HEK293 (cell line): ENCODE data around the gene MAP3K7.

Source experiments
- HOXA7 ChIP-seq: sonication (generic); formaldehyde crosslinking; IDR thresholded peaks from 2 replicates; pipeline ENCODE4 v1.8.1; 2022; ENCODE audit warnings: missing genetic modification reagents, borderline replicate concordance
- INSM2 ChIP-seq: fragments of 450-650 bp; formaldehyde crosslinking; IDR thresholded peaks from 2 replicates; pipeline ENCODE4 v1.5.1; 2016; ENCODE audit warnings: missing biosample characterization, missing genetic modification characterization
- OVOL3 ChIP-seq: fragments of 450-650 bp; formaldehyde crosslinking; IDR thresholded peaks from 2 replicates; pipeline ENCODE4 v1.5.1; 2016; ENCODE audit warnings: missing biosample characterization, missing genetic modification characterization
- PRDM6 ChIP-seq: fragments of 450-650 bp; formaldehyde crosslinking; IDR thresholded peaks from 2 replicates; pipeline ENCODE4 v1.5.1; 2017; ENCODE audit warnings: missing biosample characterization, missing genetic modification characterization
- RBAK ChIP-seq: fragments of 450-650 bp; formaldehyde crosslinking; IDR thresholded peaks from 2 replicates; pipeline ENCODE4 v1.5.1; 2016; ENCODE audit warnings: missing biosample characterization, missing genetic modification characterization
- TRIM28 ChIP-seq: IDR thresholded peaks from 2 replicates; pipeline ENCODE4 v1.6.1; 2011; ENCODE audit warnings: low read length, control low read depth, borderline replicate concordance
- ZBTB10 ChIP-seq: fragments of 450-650 bp; formaldehyde crosslinking; IDR thresholded peaks from 2 replicates; pipeline ENCODE4 v1.5.1; 2016; ENCODE audit warnings: missing biosample characterization, missing genetic modification characterization
- ZBTB17 ChIP-seq: fragments of 450-650 bp; formaldehyde crosslinking; IDR thresholded peaks from 2 replicates; pipeline ENCODE4 v1.5.1; 2016; ENCODE audit warnings: missing biosample characterization, missing genetic modification characterization
- ZBTB21 ChIP-seq: fragments of 450-650 bp; formaldehyde crosslinking; IDR thresholded peaks from 2 replicates; pipeline ENCODE4 v1.5.1; 2017; ENCODE audit warnings: missing biosample characterization, missing genetic modification characterization
- ZBTB48 ChIP-seq: fragments of 450-650 bp; formaldehyde crosslinking; IDR thresholded peaks from 2 replicates; pipeline ENCODE4 v1.5.1; 2016; ENCODE audit warnings: missing biosample characterization, missing genetic modification characterization
- ZBTB7A ChIP-seq: fragments of 450-650 bp; formaldehyde crosslinking; IDR thresholded peaks from 2 replicates; pipeline ENCODE4 v1.5.1; 2016; ENCODE audit warnings: low read depth, missing biosample characterization, missing genetic modification characterization
- ZNF114 ChIP-seq: fragments of 450-650 bp; formaldehyde crosslinking; IDR thresholded peaks from 2 replicates; pipeline ENCODE4 v1.5.0; 2017; ENCODE audit warnings: missing biosample characterization, missing genetic modification characterization
- ZNF140 ChIP-seq: fragments of 450-650 bp; formaldehyde crosslinking; IDR thresholded peaks from 2 replicates; pipeline ENCODE4 v1.5.1; 2016; ENCODE audit warnings: missing biosample characterization, missing genetic modification characterization
- ZNF19 ChIP-seq: fragments of 450-650 bp; formaldehyde crosslinking; IDR thresholded peaks from 2 replicates; pipeline ENCODE4; 2016; ENCODE audit warnings: missing biosample characterization, missing genetic modification characterization, low read depth
- ZNF214 ChIP-seq: fragments of 450-650 bp; formaldehyde crosslinking; IDR thresholded peaks from 2 replicates; pipeline ENCODE4 v1.5.1; 2017; ENCODE audit warnings: missing biosample characterization, mild to moderate bottlenecking, missing genetic modification characterization, borderline replicate concordance
- ZNF223 ChIP-seq: fragments of 450-650 bp; formaldehyde crosslinking; IDR thresholded peaks from 2 replicates; pipeline ENCODE4 v1.5.1; 2016; ENCODE audit warnings: missing biosample characterization, missing genetic modification characterization
- ZNF366 ChIP-seq: fragments of 450-650 bp; formaldehyde crosslinking; conservative IDR thresholded peaks from 2 replicates; pipeline ENCODE4 v1.5.1; 2016; ENCODE audit warnings: missing biosample characterization, missing genetic modification characterization
- ZNF473 ChIP-seq: fragments of 450-650 bp; formaldehyde crosslinking; IDR thresholded peaks from 2 replicates; pipeline ENCODE4 v1.5.1; 2017; ENCODE audit warnings: missing biosample characterization, missing genetic modification characterization
- ZNF514 ChIP-seq: fragments of 450-650 bp; formaldehyde crosslinking; IDR thresholded peaks from 2 replicates; pipeline ENCODE4 v1.5.1; 2016; ENCODE audit warnings: missing biosample characterization, missing genetic modification characterization
- ZNF555 ChIP-seq: fragments of 450-650 bp; formaldehyde crosslinking; conservative IDR thresholded peaks from 2 replicates; pipeline ENCODE4 v1.5.1; 2017; ENCODE audit warnings: missing biosample characterization, mild to moderate bottlenecking, missing genetic modification characterization, inconsistent platforms
- ZNF580 ChIP-seq: fragments of 450-650 bp; formaldehyde crosslinking; IDR thresholded peaks from 2 replicates; pipeline ENCODE4 v1.5.1; 2016; ENCODE audit warnings: missing biosample characterization, missing genetic modification characterization
- ZNF596 ChIP-seq: fragments of 450-650 bp; IDR thresholded peaks from 2 replicates; pipeline ENCODE4 v1.5.0; 2018; ENCODE audit warnings: missing biosample characterization, mild to moderate bottlenecking, missing genetic modification characterization, moderate library complexity
- ZNF623 ChIP-seq: fragments of 450-650 bp; formaldehyde crosslinking; IDR thresholded peaks from 2 replicates; pipeline ENCODE4 v1.5.1; 2016; ENCODE audit warnings: missing biosample characterization, missing genetic modification characterization
- ZNF677 ChIP-seq: fragments of 450-650 bp; IDR thresholded peaks from 2 replicates; pipeline ENCODE4 v1.5.0; 2018; ENCODE audit warnings: missing biosample characterization, mild to moderate bottlenecking, missing genetic modification characterization, moderate library complexity
- ZNF76 ChIP-seq: fragments of 450-650 bp; formaldehyde crosslinking; IDR thresholded peaks from 2 replicates; pipeline ENCODE4; 2016; ENCODE audit warnings: low read depth, missing biosample characterization, missing genetic modification characterization, borderline replicate concordance
- ZSCAN16 ChIP-seq: fragments of 450-650 bp; formaldehyde crosslinking; IDR thresholded peaks from 2 replicates; pipeline ENCODE4 v1.5.1; 2016; ENCODE audit warnings: missing biosample characterization, missing genetic modification characterization
- ZSCAN5A ChIP-seq: fragments of 450-650 bp; formaldehyde crosslinking; IDR thresholded peaks from 2 replicates; pipeline ENCODE4 v1.5.1; 2016; ENCODE audit warnings: missing biosample characterization, missing genetic modification characterization
- TF ChIP-seq, protein P1 (sequence below): fragments of 450-650 bp; formaldehyde crosslinking; IDR thresholded peaks from 2 replicates; pipeline ENCODE4 v1.5.1; 2016; ENCODE audit warnings: missing biosample characterization, missing genetic modification characterization
- TF ChIP-seq, protein P2 (sequence below): fragments of 450-650 bp; formaldehyde crosslinking; IDR thresholded peaks from 2 replicates; pipeline ENCODE4 v1.5.1; 2016; ENCODE audit warnings: missing biosample characterization, missing genetic modification characterization

Gene MAP3K7

DNA sequence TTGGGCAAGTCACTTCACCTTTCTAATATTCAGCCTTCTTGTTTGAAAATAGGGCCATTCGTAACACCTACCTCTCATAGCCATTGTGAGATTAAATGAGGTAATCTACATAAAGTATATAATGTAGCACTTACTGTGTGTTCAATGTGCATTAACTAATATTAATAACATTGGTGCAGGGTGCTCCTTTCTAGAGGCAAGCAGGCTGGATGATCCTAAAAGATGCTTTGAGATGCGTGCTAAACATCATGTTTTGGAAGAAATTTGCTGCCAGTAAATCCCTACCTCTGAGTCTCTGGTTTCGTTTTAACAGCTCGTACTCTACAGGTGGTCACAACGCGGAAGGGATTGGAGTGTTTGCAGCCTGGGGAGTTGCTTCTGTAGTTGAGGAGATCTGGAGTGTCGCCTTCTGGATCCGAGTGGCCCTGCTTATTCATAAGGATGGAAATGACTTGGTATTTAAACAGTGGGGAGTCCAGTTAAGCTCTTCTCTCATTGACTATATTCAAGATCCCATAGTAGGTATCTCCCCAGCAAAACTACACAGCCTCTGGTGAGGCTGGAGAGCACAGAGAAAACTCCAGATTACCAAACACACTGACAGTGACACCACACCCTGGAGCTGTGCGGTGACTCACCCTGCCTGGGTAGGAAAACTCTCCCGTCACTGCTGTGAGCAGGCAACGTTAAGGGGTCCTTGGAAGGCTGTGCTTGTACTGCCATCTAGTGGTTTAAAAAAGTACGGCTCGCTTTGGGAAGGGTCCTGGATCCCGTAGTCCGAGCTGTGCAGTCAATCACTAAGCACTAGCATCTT, 107.9 kb downstream of the MAP3K7 start (continued):
- TF ChIP-seq, protein P1, sequence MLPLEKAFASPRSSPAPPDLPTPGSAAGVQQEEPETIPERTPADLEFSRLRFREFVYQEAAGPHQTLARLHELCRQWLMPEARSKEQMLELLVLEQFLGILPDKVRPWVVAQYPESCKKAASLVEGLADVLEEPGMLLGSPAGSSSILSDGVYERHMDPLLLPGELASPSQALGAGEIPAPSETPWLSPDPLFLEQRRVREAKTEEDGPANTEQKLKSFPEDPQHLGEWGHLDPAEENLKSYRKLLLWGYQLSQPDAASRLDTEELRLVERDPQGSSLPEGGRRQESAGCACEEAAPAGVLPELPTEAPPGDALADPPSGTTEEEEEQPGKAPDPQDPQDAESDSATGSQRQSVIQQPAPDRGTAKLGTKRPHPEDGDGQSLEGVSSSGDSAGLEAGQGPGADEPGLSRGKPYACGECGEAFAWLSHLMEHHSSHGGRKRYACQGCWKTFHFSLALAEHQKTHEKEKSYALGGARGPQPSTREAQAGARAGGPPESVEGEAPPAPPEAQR (tag by site-specific recombination) = no peak
- TF ChIP-seq ZSCAN16 (tag by site-specific recombination) = no peak
- TF ChIP-seq ZSCAN5A = 0 out of 2 replicates have a peak, but pooled peaks have one; percentile 29
- no peak for TF ChIP-seq ZNF514 (tag by site-specific recombination)
- peak; percentile 67; the same call in 1 of the 2 replicates for TF ChIP-seq ZNF580 (tag by site-specific recombination)
- no peak for TF ChIP-seq HOXA7 (CRISPR knock-in tag)
- TF ChIP-seq ZBTB48 (tag by site-specific recombination) = 0 out of 2 replicates have a peak, but pooled peaks have one; percentile 20
- no peak for TF ChIP-seq RBAK (tag by site-specific recombination)
- TF ChIP-seq ZNF19 = no peak
- no peak for TF ChIP-seq ZNF76 (tag by site-specific recombination)
- TF ChIP-seq ZNF140 (tag by site-specific recombination) = no peak
- TF ChIP-seq ZNF223 = no peak
- TF ChIP-seq PRDM6 = peak; percentile 38; the same call in 1 of the 2 replicates
- no peak for TF ChIP-seq INSM2 (tag by site-specific recombination)
- no peak for TF ChIP-seq ZNF114
- no peak for TF ChIP-seq ZNF214 (tag by site-specific recombination)
- no peak for TF ChIP-seq ZNF677 (tag by site-specific recombination)
- no peak for TF ChIP-seq ZBTB7A (tag by site-specific recombination)
- peak; percentile 4; the same call in 1 of the 2 replicates for TF ChIP-seq ZNF623 (tag by site-specific recombination)
- TF ChIP-seq ZNF555 (tag by site-specific recombination) = no peak
- no peak for TF ChIP-seq ZNF596 (tag by site-specific recombination)
- 0 out of 2 replicates have a peak, but pooled peaks have one; percentile 72 for TF ChIP-seq TRIM28
- TF ChIP-seq ZBTB17 (tag by site-specific recombination) = peak; percentile 97
- peak; percentile 42; the same call in 1 of the 2 replicates for TF ChIP-seq ZBTB21 (tag by site-specific recombination)
- TF ChIP-seq, protein P2, sequence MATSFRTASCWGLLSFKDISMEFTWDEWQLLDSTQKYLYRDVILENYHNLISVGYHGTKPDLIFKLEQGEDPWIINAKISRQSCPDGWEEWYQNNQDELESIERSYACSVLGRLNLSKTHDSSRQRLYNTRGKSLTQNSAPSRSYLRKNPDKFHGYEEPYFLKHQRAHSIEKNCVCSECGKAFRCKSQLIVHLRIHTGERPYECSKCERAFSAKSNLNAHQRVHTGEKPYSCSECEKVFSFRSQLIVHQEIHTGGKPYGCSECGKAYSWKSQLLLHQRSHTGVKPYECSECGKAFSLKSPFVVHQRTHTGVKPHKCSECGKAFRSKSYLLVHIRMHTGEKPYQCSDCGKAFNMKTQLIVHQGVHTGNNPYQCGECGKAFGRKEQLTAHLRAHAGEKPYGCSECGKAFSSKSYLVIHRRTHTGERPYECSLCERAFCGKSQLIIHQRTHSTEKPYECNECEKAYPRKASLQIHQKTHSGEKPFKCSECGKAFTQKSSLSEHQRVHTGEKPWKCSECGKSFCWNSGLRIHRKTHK (tag by site-specific recombination) = no peak
- TF ChIP-seq ZNF366 = no peak
- no peak for TF ChIP-seq ZNF473 (tag by site-specific recombination)
- no peak for TF ChIP-seq ZBTB10 (tag by site-specific recombination)
- no peak for TF ChIP-seq OVOL3 (tag by site-specific recombination)
